A172 (cell line): ENCODE measurements around the gene ADGRA3. TPM values are rescaled to one million over a fixed set of nuclear protein-coding genes. Genes with fewer than 3 reads are reported as not detected.

ENCODE experiments used
- DNase-seq: peaks from one replicate; pipeline ENCODE4 v3.0.0-alpha.2; 2015; ENCODE audit warnings: low spot score
- total RNA-seq: library from RNA; depleted of rRNA; stranded (reverse); fragments of >200 nt; shearing (Covaris generic); gene quantifications from 2 replicates; pipeline ENCODE4 v1.2.3, GENCODE V29; 2014; rRNA removed

ADGRA3 gene
- total RNA-seq, 1 experiment from 2014 or later, result 31.1 TPM

- no peak for DNase-seq
Measured at GRCh38 chr4:22372986-22373385, 142.9 kb downstream of the ADGRA3 start.

GRCh38 chr4:22369901-22370562 lies 145.8 kb downstream of the ADGRA3 start:
- DNase-seq, result no peak

GRCh38 chr4:22363787-22364186 lies 152.1 kb downstream of the ADGRA3 start:
- DNase-seq, result no peak

GRCh38 chr4:22363036-22363435 lies 152.8 kb downstream of the ADGRA3 start:
- no peak for DNase-seq

GRCh38 chr4:22356987-22357596 lies 158.8 kb downstream of the ADGRA3 start:
- DNase-seq, result peak; percentile 40

GRCh38 chr4:22348410-22348809 lies 167.5 kb downstream of the ADGRA3 start:
- DNase-seq, result no peak

GRCh38 chr4:22345678-22346077 lies 170.2 kb downstream of the ADGRA3 start:
- DNase-seq, result no peak

GRCh38 chr4:22345055-22345454 lies 170.8 kb downstream of the ADGRA3 start:
- no peak for DNase-seq

- DNase-seq, result no peak
Measured at GRCh38 chr4:22343606-22344005, 172.3 kb downstream of the ADGRA3 start.

GRCh38 chr4:22339491-22339890 lies 176.4 kb downstream of the ADGRA3 start:
- no peak for DNase-seq

- no peak for DNase-seq
Measured at GRCh38 chr4:22338796-22339195, 177.1 kb downstream of the ADGRA3 start.

Other genes with a start within 250 kb of the ADGRA3 start
- not detected in 2 replicates for gene GBA3, start 176.9 kb upstream of the ADGRA3 start, total RNA-seq